AG04449 (cell line): ENCODE results near the gene AASDH.

Experiments used
- CTCF ChIA-PET: fragments of 350-600 bp; formaldehyde crosslinking; extraction: SDS; loops from one replicate; lab custom pipeline; 2021; ENCODE audit warnings: antibody characterized with exemption; lab: Yijun Ruan, JAX
- POLR2A ChIA-PET: fragments of 400-600, 350-600 bp; formaldehyde crosslinking; extraction: SDS; loops from one replicate; lab custom pipeline; 2020; ENCODE audit warnings: antibody characterized with exemption, inconsistent platforms; lab: Yijun Ruan, JAX
- DNase-seq: peaks from one replicate; pipeline ENCODE4 v3.0.0-alpha.2; 2010; ENCODE audit warnings: low read depth, low spot score
- H3K4me3 ChIP-seq: 2 replicates; pipeline ENCODE4 v1.5.1; 2011; ENCODE audit warnings: low read depth, mild to moderate bottlenecking, control low read depth, low read length
- CTCF ChIP-seq: IDR thresholded peaks from one replicate; pipeline ENCODE4 v1.5.1; 2011; ENCODE audit warnings: mild to moderate bottlenecking, moderate library complexity, low read length, control low read depth, inconsistent platforms; ENCODE audit not compliant: insufficient read depth; ENCODE audit errors: missing control alignments

The AASDH gene

GRCh38 chr4:56388306-56388705 is 1.0 kb upstream of the AASDH start:
- POLR2A ChIA-PET, result no interaction called here
- no peak for DNase-seq
- TF ChIP-seq CTCF, result no peak
- CTCF ChIA-PET, result interaction anchor here (0.6 to 2.1 kb wide), 4 partner anchors 19 to 156 kb away, joined by 3 to 9 read pairs (median 4); no protein-coding TSS in a partner anchor
- peak overlapping the region; percentile 67 for H3K4me3 ChIP-seq

- no peak for TF ChIP-seq CTCF
- no peak for DNase-seq
- POLR2A ChIA-PET, result no interaction called here
- CTCF ChIA-PET, result interaction anchor here (1.3 kb wide), 1 partner anchor 39 kb away, joined by 5 read pairs; no protein-coding TSS in a partner anchor
- peak overlapping the region; percentile 23 for H3K4me3 ChIP-seq
Observed at GRCh38 chr4:56386091-56386490, 1.2 kb downstream of the AASDH start.

- TF ChIP-seq CTCF, result no peak
- CTCF ChIA-PET, result interaction anchor here (0.6 kb wide), 1 partner anchor 169 kb away, joined by 4 read pairs; no protein-coding TSS in a partner anchor
- no peak for DNase-seq
- POLR2A ChIA-PET, result no interaction called here
- no peak overlapping the region for H3K4me3 ChIP-seq
Observed at GRCh38 chr4:56375458-56375857, 11.8 kb downstream of the AASDH start.

GRCh38 chr4:56374956-56375355 is 12.3 kb downstream of the AASDH start:
- TF ChIP-seq CTCF, result no peak
- H3K4me3 ChIP-seq, result no peak overlapping the region
- CTCF ChIA-PET, result interaction anchor here (0.6 kb wide), 1 partner anchor 170 kb away, joined by 4 read pairs; no protein-coding TSS in a partner anchor
- no peak for DNase-seq
- POLR2A ChIA-PET, result interaction anchor here (0.6 kb wide), 1 partner anchor 13 kb away, joined by 5 read pairs; the partner anchor contains the start of gene AASDH

GRCh38 chr4:56372774-56373173 is 14.5 kb downstream of the AASDH start:
- DNase-seq, result no peak
- ChIA-PET POLR2A (interaction anchor here (1.7 kb wide), 1 partner anchor 14 kb away, joined by 5 read pairs; the partner anchor contains the start of gene AASDH), CTCF (interaction anchor here (1.8 kb wide), 1 partner anchor 11 kb away, joined by 4 read pairs; no protein-coding TSS in a partner anchor)
- H3K4me3 ChIP-seq, result no peak overlapping the region
- no peak for TF ChIP-seq CTCF

- ChIA-PET CTCF (interaction anchor here (1.8 kb wide), 1 partner anchor 10 kb away, joined by 4 read pairs; no protein-coding TSS in a partner anchor), POLR2A (interaction anchor here (1.7 kb wide), 1 partner anchor 16 kb away, joined by 5 read pairs; the partner anchor contains the start of gene AASDH)
- no peak for TF ChIP-seq CTCF
- no peak for DNase-seq
- H3K4me3 ChIP-seq, result no peak overlapping the region
Observed at GRCh38 chr4:56371426-56372220, 15.7 kb downstream of the AASDH start.
